Measurements from ENCODE around the gene ZNF853.
"Not testable (repeated sequence)": the region's sequence is repeated elsewhere in the genome, so short reads cannot be mapped to it uniquely, and the experiment has no call there.

Gene ZNF853

GRCh38 chr7:6653071-6654003 is 37.9 kb downstream of the ZNF853 start:
- Histone ChIP-seq H3K36me3 (ENCODE audit: control insufficient read depth, insufficient read depth, low read length) (peaks cover 25% of the 10 kb centered on the region), H3K4me1 (ENCODE audit: control insufficient read depth, insufficient read depth, low read length) (no peaks in the 10 kb centered on the region), H3K27me3 (ENCODE audit: control insufficient read depth, insufficient read depth, low read length) (no peaks in the 10 kb centered on the region), H3K4me3 (ENCODE audit: low read length) (no peak overlapping the region), H3K27ac (ENCODE audit: low read depth, low read length) (no peak overlapping the region), H3K9ac (ENCODE audit: low read length) (no peak overlapping the region)

GRCh38 chr7:6654113-6654841 is 38.9 kb downstream of the ZNF853 start:
- peaks cover 16% of the 10 kb centered on the region for H3K36me3 ChIP-seq (ENCODE audit: control insufficient read depth, insufficient read depth, low read length)
- no peaks in the 10 kb centered on the region for H3K4me1 ChIP-seq (ENCODE audit: control insufficient read depth, insufficient read depth, low read length)

GRCh38 chr7:6654842-6655610 is 39.6 kb downstream of the ZNF853 start:
- H3K9ac ChIP-seq (ENCODE audit: low read length): no peak overlapping the region
- H3K27me3 ChIP-seq (ENCODE audit: control insufficient read depth, insufficient read depth, low read length): no peaks in the 10 kb centered on the region
- no peaks in the 10 kb centered on the region for H3K4me1 ChIP-seq (ENCODE audit: control insufficient read depth, insufficient read depth, low read length)
- H3K36me3 ChIP-seq (ENCODE audit: control insufficient read depth, insufficient read depth, low read length): peaks cover 14% of the 10 kb centered on the region
- no peak overlapping the region for H3K4me3 ChIP-seq (ENCODE audit: low read length)
- no peak overlapping the region for H3K27ac ChIP-seq (ENCODE audit: low read depth, low read length)

More at GRCh38 chr7:6654113-6654841, 38.9 kb downstream of the ZNF853 start:
- H3K4me3 ChIP-seq (ENCODE audit: low read length): no peak overlapping the region
- no peak overlapping the region for H3K27ac ChIP-seq (ENCODE audit: low read depth, low read length)
- H3K27me3 ChIP-seq (ENCODE audit: control insufficient read depth, insufficient read depth, low read length): no peaks in the 10 kb centered on the region
- no peak overlapping the region for H3K9ac ChIP-seq (ENCODE audit: low read length)

- Histone ChIP-seq H3K4me1 (ENCODE audit: control insufficient read depth, insufficient read depth, low read length) (no peaks in the 10 kb centered on the region), H3K4me3 (ENCODE audit: low read length) (no peak overlapping the region), H3K27ac (ENCODE audit: low read depth, low read length) (no peak overlapping the region), H3K27me3 (ENCODE audit: control insufficient read depth, insufficient read depth, low read length) (no peaks in the 10 kb centered on the region), H3K9ac (ENCODE audit: low read length) (no peak overlapping the region), H3K36me3 (ENCODE audit: control insufficient read depth, insufficient read depth, low read length) (peaks cover 14% of the 10 kb centered on the region)
Measured at GRCh38 chr7:6655636-6656385, 40.4 kb downstream of the ZNF853 start.

DNA sequence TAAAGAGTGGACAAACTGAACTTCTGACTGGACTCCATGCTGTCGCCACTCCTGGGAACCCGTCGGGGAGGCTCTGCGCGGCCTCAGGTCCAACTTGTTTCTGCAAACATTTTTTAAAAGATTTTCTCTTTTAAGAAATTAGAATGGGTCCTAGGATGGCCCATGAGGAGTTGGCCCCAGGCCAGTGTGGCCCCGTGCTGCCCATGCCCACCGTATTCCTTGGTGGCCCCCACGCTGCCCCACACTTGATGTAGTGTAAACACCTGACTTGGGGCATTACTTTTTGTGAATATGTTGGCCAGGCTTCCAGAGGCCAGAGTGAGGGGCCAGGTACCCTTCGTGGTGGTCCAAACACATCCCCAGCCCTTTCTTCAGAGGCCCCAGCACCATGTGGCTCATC is 41.0 kb downstream of the ZNF853 start:
- no peak overlapping the region for H3K27ac ChIP-seq (ENCODE audit: low read depth, low read length)
- peaks cover 14% of the 10 kb centered on the region for H3K36me3 ChIP-seq (ENCODE audit: control insufficient read depth, insufficient read depth, low read length)
- no peaks in the 10 kb centered on the region for H3K27me3 ChIP-seq (ENCODE audit: control insufficient read depth, insufficient read depth, low read length)
- H3K9ac ChIP-seq (ENCODE audit: low read length): no peak overlapping the region
- H3K4me3 ChIP-seq (ENCODE audit: low read length): no peak overlapping the region
- no peaks in the 10 kb centered on the region for H3K4me1 ChIP-seq (ENCODE audit: control insufficient read depth, insufficient read depth, low read length)

- H3K27ac ChIP-seq (ENCODE audit: low read depth, low read length): no peak overlapping the region
- no peak overlapping the region for H3K4me3 ChIP-seq (ENCODE audit: low read length)
- peaks cover 2% of the 10 kb centered on the region for H3K36me3 ChIP-seq (ENCODE audit: control insufficient read depth, insufficient read depth, low read length)
- no peak overlapping the region for H3K9ac ChIP-seq (ENCODE audit: low read length)
- H3K4me1 ChIP-seq (ENCODE audit: control insufficient read depth, insufficient read depth, low read length): no peaks in the 10 kb centered on the region
- no peaks in the 10 kb centered on the region for H3K27me3 ChIP-seq (ENCODE audit: control insufficient read depth, insufficient read depth, low read length)
Measured at GRCh38 chr7:6658618-6659345, 43.4 kb downstream of the ZNF853 start.

- not testable (repeated sequence) for H3K4me1 ChIP-seq (ENCODE audit: control insufficient read depth, insufficient read depth, low read length); H3K27ac ChIP-seq (ENCODE audit: low read depth, low read length); H3K4me3 ChIP-seq (ENCODE audit: low read length); H3K27me3 ChIP-seq (ENCODE audit: control insufficient read depth, insufficient read depth, low read length); H3K36me3 ChIP-seq (ENCODE audit: control insufficient read depth, insufficient read depth, low read length); H3K9ac ChIP-seq (ENCODE audit: low read length)
Measured at GRCh38 chr7:6670851-6671250, 55.4 kb downstream of the ZNF853 start.

Measured in rectal smooth muscle tissue (tissue), 1 donor.